GM12874 (cell line): ENCODE results near the gene SGCD.

Experiments used
- CTCF ChIP-seq: IDR thresholded peaks from 2 replicates; pipeline ENCODE4 v1.5.1; 2011; ENCODE audit warnings: low read depth, mild to moderate bottlenecking, control low read depth, low read length, moderate library complexity; ENCODE audit not compliant: insufficient read depth

The SGCD gene

GRCh38 chr5:156570615-156571014 is 243.7 kb downstream of the SGCD start:
- TF ChIP-seq CTCF: no peak

- TF ChIP-seq CTCF: no peak
Measured at GRCh38 chr5:156581725-156582124, 254.8 kb downstream of the SGCD start.

- TF ChIP-seq CTCF: no peak
Measured at GRCh38 chr5:156582193-156582598, 255.2 kb downstream of the SGCD start.

GRCh38 chr5:156584871-156585270 is 257.9 kb downstream of the SGCD start:
- TF ChIP-seq CTCF: no peak

GRCh38 chr5:156585999-156586398 is 259.0 kb downstream of the SGCD start:
- no peak for TF ChIP-seq CTCF

- no peak for TF ChIP-seq CTCF
Measured at GRCh38 chr5:156587012-156587411, 260.0 kb downstream of the SGCD start.

- no peak for TF ChIP-seq CTCF
Measured at GRCh38 chr5:156588306-156588705, 261.3 kb downstream of the SGCD start.
